ENCODE measurements around the gene FAM13C. TPM values are rescaled to one million over a fixed set of nuclear protein-coding genes. Genes with fewer than 3 reads are reported as not detected.

Gene FAM13C
- total RNA-seq, 1 experiment from 2014 or later = 0.18 TPM

GRCh38 chr10:59362959-59363381 lies 621 bp upstream of the FAM13C start:
- DNase-seq = peak; percentile 62 to 66
- peaks cover 7% of the 10 kb centered on the region for H3K4me1 Mint-ChIP-seq (ENCODE audit: low read depth, unreplicated experiment)
- H3K27me3 Mint-ChIP-seq (ENCODE audit: insufficient read depth, unreplicated experiment) = peaks cover 15% of the 10 kb centered on the region
- Histone ChIP-seq H3K9me3 (no peaks in the 10 kb centered on the region; the same call in 1 of the 2 replicates), H3K4me1 (peaks cover 9% of the 10 kb centered on the region), H3K36me3 (ENCODE audit: control insufficient read depth, insufficient read depth, low read length) (no peaks in the 10 kb centered on the region), H3K4me3 (ENCODE audit: low read depth, low read length) (peak overlapping the region; percentile 47), H3K27me3 (replicated peaks; ENCODE audit: control insufficient read depth, insufficient read depth, low read length) (no peaks in the 10 kb centered on the region)
- no peak for TF ChIP-seq CTCF (IDR thresholded peaks at IDR 0.05; ENCODE audit: insufficient read depth in 1 of 2, low read depth in 1 of 2, low read length in 1 of 2, severe bottlenecking in 1 of 2, unreplicated experiment in 1 of 2)
- H3K9me3 Mint-ChIP-seq (ENCODE audit: unreplicated experiment) = no peaks in the 10 kb centered on the region
- intact Hi-C loops (cut with micrococcal nuclease; ENCODE audit: unreplicated experiment) = loop anchor here (2.0 to 5.0 kb wide), 2 partner anchors 40 to 121 kb away; no protein-coding TSS in a partner anchor
- BruUV-seq (replicated peaks) = no TSS peak
- H3K4me3 Mint-ChIP-seq (ENCODE audit: unreplicated experiment) = peak overlapping the region; percentile 80
- H3K27ac Mint-ChIP-seq (ENCODE audit: unreplicated experiment) = no peak overlapping the region
- POLR2A ChIA-PET = interaction anchor here (0.6 kb wide), 1 partner anchor 965 kb away, joined by 3 read pairs; no protein-coding TSS in a partner anchor
- no peaks in the 10 kb centered on the region for H3K36me3 Mint-ChIP-seq (ENCODE audit: insufficient read depth, unreplicated experiment)
- CTCF ChIA-PET = interaction anchor here (0.6 to 1.1 kb wide), 3 partner anchors 217 to 270 kb away, joined by 3 read pairs; no protein-coding TSS in a partner anchor

- intact Hi-C loops (cut with micrococcal nuclease; ENCODE audit: unreplicated experiment) = loop anchor here (2.0 to 5.0 kb wide), 2 partner anchors 39 to 119 kb away; no protein-coding TSS in a partner anchor
- TF ChIP-seq CTCF (IDR thresholded peaks at IDR 0.05; ENCODE audit: insufficient read depth in 1 of 2, low read depth in 1 of 2, low read length in 1 of 2, severe bottlenecking in 1 of 2, unreplicated experiment in 1 of 2) = no peak
- no peaks in the 10 kb centered on the region for H3K27me3 ChIP-seq (replicated peaks; ENCODE audit: control insufficient read depth, insufficient read depth, low read length)
- Mint-ChIP-seq H3K4me3 (ENCODE audit: unreplicated experiment) (peak overlapping the region; percentile 80), H3K9me3 (ENCODE audit: unreplicated experiment) (no peaks in the 10 kb centered on the region), H3K4me1 (ENCODE audit: low read depth, unreplicated experiment) (peaks cover 7% of the 10 kb centered on the region), H3K27me3 (ENCODE audit: insufficient read depth, unreplicated experiment) (peaks cover 18% of the 10 kb centered on the region), H3K36me3 (ENCODE audit: insufficient read depth, unreplicated experiment) (no peaks in the 10 kb centered on the region), H3K27ac (ENCODE audit: unreplicated experiment) (no peak overlapping the region)
- peak overlapping the region; percentile 47 for H3K4me3 ChIP-seq (ENCODE audit: low read depth, low read length)
- ChIA-PET CTCF (no interaction called here), POLR2A (interaction anchor here (0.5 kb wide), 1 partner anchor 57 kb away, joined by 3 read pairs; no protein-coding TSS in a partner anchor)
- H3K36me3 ChIP-seq (ENCODE audit: control insufficient read depth, insufficient read depth, low read length) = no peaks in the 10 kb centered on the region
- H3K4me1 ChIP-seq = peaks cover 9% of the 10 kb centered on the region
- no peaks in the 10 kb centered on the region; the same call in 1 of the 2 replicates for H3K9me3 ChIP-seq
- peak in 1 of 2 experiments; percentile 15 for DNase-seq
- BruUV-seq (replicated peaks) = no TSS peak
These were observed 646 bp downstream of the FAM13C start for GRCh38 chr10:59361663-59362143.

- Mint-ChIP-seq H3K36me3 (ENCODE audit: insufficient read depth, unreplicated experiment) (no peaks in the 10 kb centered on the region), H3K4me3 (ENCODE audit: unreplicated experiment) (no peak overlapping the region), H3K9me3 (ENCODE audit: unreplicated experiment) (no peaks in the 10 kb centered on the region), H3K27ac (ENCODE audit: unreplicated experiment) (no peak overlapping the region), H3K27me3 (ENCODE audit: insufficient read depth, unreplicated experiment) (peaks cover 19% of the 10 kb centered on the region), H3K4me1 (ENCODE audit: low read depth, unreplicated experiment) (peaks cover 7% of the 10 kb centered on the region)
- H3K9me3 ChIP-seq = no peaks in the 10 kb centered on the region; the same call in 1 of the 2 replicates
- TF ChIP-seq CTCF (IDR thresholded peaks at IDR 0.05; ENCODE audit: insufficient read depth in 1 of 2, low read depth in 1 of 2, low read length in 1 of 2, severe bottlenecking in 1 of 2, unreplicated experiment in 1 of 2) = no peak
- no peaks in the 10 kb centered on the region for H3K36me3 ChIP-seq (ENCODE audit: control insufficient read depth, insufficient read depth, low read length)
- ChIA-PET CTCF (no interaction called here), POLR2A (no interaction called here)
- BruUV-seq (replicated peaks) = no TSS peak
- no peaks in the 10 kb centered on the region for H3K27me3 ChIP-seq (replicated peaks; ENCODE audit: control insufficient read depth, insufficient read depth, low read length)
- DNase-seq = no peak
- peaks cover 9% of the 10 kb centered on the region for H3K4me1 ChIP-seq
- no peak overlapping the region for H3K4me3 ChIP-seq (ENCODE audit: low read depth, low read length)
- intact Hi-C loops (cut with micrococcal nuclease; ENCODE audit: unreplicated experiment) = loop anchor here (5.0 kb wide), 1 partner anchor 119 kb away; no protein-coding TSS in a partner anchor
These were observed 1.5 kb downstream of the FAM13C start for GRCh38 chr10:59360605-59361405.
